Measurements from ENCODE around the gene LRTM2.

Gene LRTM2

GRCh38 chr12:1842905-1843640, 22.7 kb downstream of the LRTM2 start:
- no peak for DNase-seq (ENCODE audit: low read depth)

GRCh38 chr12:1843641-1844005, 23.3 kb downstream of the LRTM2 start:
- DNase-seq (ENCODE audit: low read depth) = no peak

GRCh38 chr12:1844223-1844622, 23.9 kb downstream of the LRTM2 start:
- DNase-seq (ENCODE audit: low read depth) = no peak

GRCh38 chr12:1844661-1845409, 24.5 kb downstream of the LRTM2 start:
- DNase-seq (ENCODE audit: low read depth) = no peak

- DNase-seq (ENCODE audit: low read depth) = no peak
Measured at GRCh38 chr12:1845427-1845826, 25.1 kb downstream of the LRTM2 start.

GRCh38 chr12:1845886-1846285, 25.5 kb downstream of the LRTM2 start:
- no peak for DNase-seq (ENCODE audit: low read depth)

GRCh38 chr12:1846421-1847405, 26.3 kb downstream of the LRTM2 start:
- no peak for DNase-seq (ENCODE audit: low read depth)

GRCh38 chr12:1847411-1847810, 27.0 kb downstream of the LRTM2 start:
- DNase-seq (ENCODE audit: low read depth) = no peak

- no peak for DNase-seq (ENCODE audit: low read depth)
Measured at GRCh38 chr12:1848146-1848545, 27.8 kb downstream of the LRTM2 start.

GRCh38 chr12:1848745-1849144, 28.4 kb downstream of the LRTM2 start:
- no peak for DNase-seq (ENCODE audit: low read depth)

GRCh38 chr12:1851151-1851701, 30.9 kb downstream of the LRTM2 start:
- no peak for DNase-seq (ENCODE audit: low read depth)

GRCh38 chr12:1852076-1852475, 31.7 kb downstream of the LRTM2 start:
- DNase-seq (ENCODE audit: low read depth) = no peak

- no peak for DNase-seq (ENCODE audit: low read depth)
Measured at GRCh38 chr12:1853716-1854115, 33.4 kb downstream of the LRTM2 start.

GRCh38 chr12:1855241-1855640, 34.9 kb downstream of the LRTM2 start:
- no peak for DNase-seq (ENCODE audit: low read depth)

GRCh38 chr12:1857086-1857485, 36.7 kb downstream of the LRTM2 start:
- DNase-seq (ENCODE audit: low read depth) = no peak

- no peak for DNase-seq (ENCODE audit: low read depth)
Measured at GRCh38 chr12:1857821-1858220, 37.5 kb downstream of the LRTM2 start.

GRCh38 chr12:1858456-1858855, 38.1 kb downstream of the LRTM2 start:
- DNase-seq (ENCODE audit: low read depth) = no peak

- DNase-seq (ENCODE audit: low read depth) = no peak
Measured at GRCh38 chr12:1859643-1860042, 39.3 kb downstream of the LRTM2 start.

- no peak for DNase-seq (ENCODE audit: low read depth)
Measured at GRCh38 chr12:1862973-1863372, 42.6 kb downstream of the LRTM2 start.

GRCh38 chr12:1863823-1864222, 43.5 kb downstream of the LRTM2 start:
- no peak for DNase-seq (ENCODE audit: low read depth)

GRCh38 chr12:1864456-1864855, 44.1 kb downstream of the LRTM2 start:
- no peak for DNase-seq (ENCODE audit: low read depth)

- DNase-seq (ENCODE audit: low read depth) = no peak
Measured at GRCh38 chr12:1864867-1865266, 44.5 kb downstream of the LRTM2 start.

Data from stimulated activated CD8-positive, alpha-beta memory T cell treated with anti-CD3 and anti-CD28 coated beads, Interleukin-12 subunit alpha, Interleukin-12 subunit beta, amount 100 ng/mL, for 4 hours (primary cell).